MCF 10A (cell line): ENCODE results near the gene CDC14B. TPM values are rescaled to one million over a fixed set of nuclear protein-coding genes. Genes with fewer than 3 reads are reported as not detected.

Experiments
- BruUV-seq: library from RNA; stranded (reverse); fragments of 400-500 nt; replicated peaks from 2 replicates; lab custom pipeline; 2021; lab: Mats Ljungman, UMichigan
- CTCF ChIA-PET: fragments of 300-600 bp; sonication (Branson Sonifier 250); formaldehyde crosslinking; extraction: SDS; loops from one replicate; lab custom pipeline; 2021; ENCODE audit warnings: antibody characterized with exemption, inconsistent platforms; lab: Yijun Ruan, JAX
- POLR2A ChIA-PET: fragments of 300-600, 350-650 bp; sonication (Branson Sonifier 250); formaldehyde crosslinking; extraction: SDS; loops from one replicate; lab custom pipeline; 2020; ENCODE audit warnings: antibody characterized with exemption, inconsistent platforms; lab: Yijun Ruan, JAX
- DNase-seq: peaks from one replicate; pipeline ENCODE4 v3.0.0-alpha.2; 2018; ENCODE audit not compliant: unreplicated experiment
- H3K27ac Mint-ChIP-seq: one replicate; pipeline ENCODE4 v1.8.0; 2022; ENCODE audit warnings: mild to moderate bottlenecking, low read depth, mixed read lengths; ENCODE audit not compliant: unreplicated experiment
- H3K27me3 Mint-ChIP-seq: one replicate; pipeline ENCODE4 v1.8.0; 2022; ENCODE audit warnings: mixed read lengths; ENCODE audit not compliant: insufficient read depth, unreplicated experiment
- H3K36me3 Mint-ChIP-seq: one replicate; pipeline ENCODE4 v1.8.0; 2022; ENCODE audit warnings: mild to moderate bottlenecking, moderate library complexity, mixed read lengths; ENCODE audit not compliant: insufficient read depth, unreplicated experiment
- H3K4me1 Mint-ChIP-seq: one replicate; pipeline ENCODE4 v1.8.0; 2022; ENCODE audit warnings: mixed read lengths; ENCODE audit not compliant: insufficient read depth, unreplicated experiment
- H3K4me3 Mint-ChIP-seq: one replicate; pipeline ENCODE4 v1.8.0; 2022; ENCODE audit warnings: mild to moderate bottlenecking, moderate library complexity, mixed read lengths; ENCODE audit not compliant: unreplicated experiment
- H3K9me3 Mint-ChIP-seq: one replicate; pipeline ENCODE4 v1.8.0; 2022; ENCODE audit warnings: mixed read lengths; ENCODE audit not compliant: unreplicated experiment
- intact Hi-C: fragments of 100-400 bp; cut with micrococcal nuclease; formaldehyde crosslinking; loops from 2 replicates; pipeline ENCODE4 v1.14.1; 2022
- total RNA-seq: library from RNA; stranded (reverse); gene quantifications from 2 replicates; pipeline ENCODE4 v1.2.3, GENCODE V29; 2022
- TF ChIP-seq, protein P1 (sequence below): fragments of 200-600 bp; IDR thresholded peaks from one replicate; pipeline ENCODE4 v1.8.0; 2022; ENCODE audit warnings: antibody characterized with exemption, mild to moderate bottlenecking; ENCODE audit not compliant: unreplicated experiment

The CDC14B gene
- total RNA-seq, 1 experiment from 2014 or later: 7.0 TPM

DNA sequence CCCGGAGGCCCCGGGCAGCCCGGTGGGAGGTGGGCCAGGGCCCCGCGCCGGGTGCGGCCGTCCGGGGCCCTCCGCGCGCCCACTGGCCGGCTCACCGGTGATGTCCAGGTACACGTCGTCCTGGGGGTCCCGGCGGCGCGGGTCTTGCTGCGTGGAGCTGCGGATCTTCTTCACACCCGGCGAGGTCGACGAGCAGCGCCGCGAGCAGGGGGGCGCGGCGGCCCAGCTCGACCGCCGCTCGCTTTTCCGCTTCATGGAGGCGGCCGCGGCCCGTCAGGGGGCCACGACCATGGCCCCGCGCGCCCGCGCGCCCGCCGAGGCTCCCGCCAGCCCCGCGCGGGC, 548 bp downstream of the CDC14B start:
- ChIA-PET CTCF (interaction anchor here (0.6 to 1.8 kb wide), 5 partner anchors 11 to 258 kb away, joined by 3 to 10 read pairs (median 5); no protein-coding TSS in a partner anchor), POLR2A (interaction anchor here (1.2 to 2.6 kb wide), 6 partner anchors 15 to 200 kb away, joined by 5 to 11 read pairs (median 6); partner anchors contain the start of genes HABP4 and PRXL2C)
- BruUV-seq: no TSS peak
- H3K9me3 Mint-ChIP-seq: no peaks in the 10 kb centered on the region
- H3K4me1 Mint-ChIP-seq: peaks cover 15% of the 10 kb centered on the region
- no peak overlapping the region for H3K27ac Mint-ChIP-seq
- H3K4me3 Mint-ChIP-seq: peak overlapping the region; percentile 66
- no peak for DNase-seq
- TF ChIP-seq, protein P1, sequence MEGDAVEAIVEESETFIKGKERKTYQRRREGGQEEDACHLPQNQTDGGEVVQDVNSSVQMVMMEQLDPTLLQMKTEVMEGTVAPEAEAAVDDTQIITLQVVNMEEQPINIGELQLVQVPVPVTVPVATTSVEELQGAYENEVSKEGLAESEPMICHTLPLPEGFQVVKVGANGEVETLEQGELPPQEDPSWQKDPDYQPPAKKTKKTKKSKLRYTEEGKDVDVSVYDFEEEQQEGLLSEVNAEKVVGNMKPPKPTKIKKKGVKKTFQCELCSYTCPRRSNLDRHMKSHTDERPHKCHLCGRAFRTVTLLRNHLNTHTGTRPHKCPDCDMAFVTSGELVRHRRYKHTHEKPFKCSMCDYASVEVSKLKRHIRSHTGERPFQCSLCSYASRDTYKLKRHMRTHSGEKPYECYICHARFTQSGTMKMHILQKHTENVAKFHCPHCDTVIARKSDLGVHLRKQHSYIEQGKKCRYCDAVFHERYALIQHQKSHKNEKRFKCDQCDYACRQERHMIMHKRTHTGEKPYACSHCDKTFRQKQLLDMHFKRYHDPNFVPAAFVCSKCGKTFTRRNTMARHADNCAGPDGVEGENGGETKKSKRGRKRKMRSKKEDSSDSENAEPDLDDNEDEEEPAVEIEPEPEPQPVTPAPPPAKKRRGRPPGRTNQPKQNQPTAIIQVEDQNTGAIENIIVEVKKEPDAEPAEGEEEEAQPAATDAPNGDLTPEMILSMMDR: no peak
- intact Hi-C loops: loop anchor here (1.0 to 2.0 kb wide), 2 partner anchors 52 to 168 kb away; partner anchors contain the start of gene HABP4
- H3K36me3 Mint-ChIP-seq: no peaks in the 10 kb centered on the region
- no peaks in the 10 kb centered on the region for H3K27me3 Mint-ChIP-seq

DNA sequence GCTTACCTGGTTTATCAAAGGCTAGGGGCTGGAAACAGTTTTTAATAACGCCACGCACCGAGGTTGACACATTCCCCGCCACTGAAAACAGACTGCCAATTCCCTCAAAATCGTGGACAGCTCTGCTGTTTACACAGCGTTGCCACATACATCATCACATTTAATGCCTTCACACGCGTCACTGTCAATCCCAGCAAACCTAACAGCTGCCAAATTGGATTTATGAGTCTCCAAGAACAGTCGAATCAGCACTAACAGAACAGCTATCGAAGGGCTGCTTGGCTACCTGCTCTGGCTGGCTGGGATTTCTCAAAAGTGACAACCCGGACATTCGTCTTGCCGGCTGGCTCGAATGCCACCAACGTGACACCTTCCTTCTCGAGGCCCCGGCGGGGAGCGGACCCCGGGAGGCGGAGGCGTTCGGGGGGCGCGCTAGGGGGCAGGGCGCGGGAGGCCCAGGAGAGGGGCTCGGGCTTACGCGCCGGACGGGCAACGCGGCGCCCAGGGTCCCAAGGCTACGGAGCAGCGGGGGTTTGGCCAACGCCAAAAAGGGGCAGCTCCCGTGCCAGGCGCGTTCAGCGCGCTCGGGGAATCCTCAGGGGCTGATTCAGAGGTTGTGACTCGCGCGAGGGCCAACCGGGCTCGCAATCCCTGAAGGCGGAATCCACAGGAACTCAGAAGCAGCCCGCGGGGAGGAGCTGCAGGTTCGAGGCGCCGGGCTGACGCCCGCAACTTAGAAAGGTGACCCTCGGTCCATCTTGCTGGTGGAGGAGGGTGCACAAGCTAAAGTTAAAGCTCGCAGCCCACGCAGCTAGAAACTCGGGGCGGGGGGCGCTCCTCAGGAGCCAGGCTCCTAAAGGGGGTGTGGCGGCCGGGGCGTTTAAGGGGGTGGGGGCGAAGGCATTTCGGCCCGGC, 1.2 kb downstream of the CDC14B start:
- H3K4me1 Mint-ChIP-seq: peaks cover 15% of the 10 kb centered on the region
- TF ChIP-seq, protein P1: no peak
- no peak overlapping the region for H3K27ac Mint-ChIP-seq
- H3K27me3 Mint-ChIP-seq: no peaks in the 10 kb centered on the region
- CTCF ChIA-PET: interaction anchor here (0.6 to 1.8 kb wide), 7 partner anchors 11 to 257 kb away, joined by 3 to 10 read pairs (median 5); no protein-coding TSS in a partner anchor
- H3K36me3 Mint-ChIP-seq: no peaks in the 10 kb centered on the region
- peak; percentile 30 for DNase-seq
- no TSS peak for BruUV-seq
- peak overlapping the region; percentile 66 for H3K4me3 Mint-ChIP-seq
- intact Hi-C loops: loop anchor here (1.0 to 2.0 kb wide), 2 partner anchors 51 to 168 kb away; partner anchors contain the start of gene HABP4
- H3K9me3 Mint-ChIP-seq: no peaks in the 10 kb centered on the region
- POLR2A ChIA-PET: interaction anchor here (0.9 to 2.6 kb wide), 6 partner anchors 15 to 199 kb away, joined by 3 to 11 read pairs (median 6); partner anchors contain the start of genes HABP4 and PRXL2C

DNA sequence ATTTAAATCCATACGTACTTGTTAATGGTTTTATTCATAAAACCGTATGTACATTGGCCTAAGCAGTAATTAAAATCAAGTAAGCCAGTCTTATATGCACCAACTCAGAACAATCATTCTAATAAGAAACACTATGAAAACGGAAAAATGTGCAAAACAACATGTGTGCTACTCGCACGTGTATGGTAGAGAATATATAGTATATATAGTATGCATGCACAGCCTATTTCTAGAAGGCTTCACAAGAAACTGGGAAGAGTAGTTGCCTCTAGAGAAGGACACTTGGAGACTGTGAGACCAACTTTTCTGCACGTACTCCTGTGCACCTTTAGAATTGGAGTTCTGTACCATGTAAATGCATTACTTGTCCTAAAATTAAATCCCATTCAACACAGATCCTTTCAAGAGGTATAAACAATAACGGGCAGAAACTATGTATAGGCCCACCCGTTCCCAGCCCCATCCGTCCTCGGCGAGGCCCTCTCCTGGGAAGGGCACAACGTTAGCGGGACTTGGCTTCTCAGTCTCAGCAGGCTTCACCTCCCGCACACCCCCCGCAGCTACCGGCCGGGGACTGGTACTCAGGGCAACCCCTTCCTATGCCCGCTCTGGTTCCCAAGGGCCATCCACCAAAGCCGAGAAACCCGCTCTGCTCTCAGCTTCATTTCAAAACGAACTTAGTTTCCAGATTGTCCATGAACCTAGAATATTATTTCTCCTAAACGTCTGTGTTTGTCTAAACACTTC, 2.0 kb downstream of the CDC14B start:
- Mint-ChIP-seq H3K27ac (no peak overlapping the region), H3K4me3 (peak overlapping the region; percentile 66), H3K9me3 (no peaks in the 10 kb centered on the region), H3K4me1 (peaks cover 21% of the 10 kb centered on the region), H3K27me3 (no peaks in the 10 kb centered on the region), H3K36me3 (no peaks in the 10 kb centered on the region)
- TSS peak; percentile 57 for BruUV-seq
- ChIA-PET CTCF (interaction anchor here (1.8 kb wide), 1 partner anchor 10 kb away, joined by 10 read pairs; no protein-coding TSS in a partner anchor), POLR2A (interaction anchor here (0.9 to 2.6 kb wide), 4 partner anchors 29 to 198 kb away, joined by 3 to 11 read pairs (median 8); partner anchors contain the start of gene HABP4)
- intact Hi-C loops: loop anchor here (2.0 kb wide), 1 partner anchor 167 kb away; the partner anchor contains the start of gene HABP4
- TF ChIP-seq, protein P1: no peak
- DNase-seq: no peak
